ACHN (cell line): ENCODE measurements around the gene NFIX.
A peak's percentile ranks its signal among the peaks of the same experiment; 100 is the strongest.

Experiments used
- DNase-seq: peaks from one replicate; pipeline ENCODE4 v3.0.0-alpha.2; 2015
- in situ Hi-C: cut with HindIII; loops from 2 replicates; pipeline ENCODE4 v1.10.0; 2017; ENCODE audit warnings: low sequenced_read_pairs, low pct_ligation_motif_present, low pct_unique_long_range_greater_than_20kb

The NFIX gene

GRCh38 chr19:13040232-13040947 is 45.1 kb downstream of the NFIX start:
- DNase-seq: no peak
- in situ Hi-C loops: no loop called here

DNA sequence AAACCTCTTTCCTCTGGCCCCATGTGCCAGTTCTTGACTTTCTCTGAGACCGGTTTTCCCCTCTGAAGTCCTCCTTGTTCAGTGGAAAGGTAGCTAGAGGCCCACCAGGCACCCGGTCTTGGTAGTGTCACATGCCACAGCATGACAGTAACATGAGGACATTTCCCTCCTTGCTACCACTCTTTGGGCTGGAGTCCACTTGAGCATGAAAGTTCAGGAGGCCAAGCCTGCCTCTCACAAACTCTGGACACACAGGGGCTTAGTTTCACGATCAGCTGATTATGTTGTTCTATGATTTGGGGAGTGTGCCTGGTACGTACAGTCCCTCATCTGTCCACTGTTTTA is 45.6 kb downstream of the NFIX start:
- no peak for DNase-seq
- in situ Hi-C loops: no loop called here

- DNase-seq: no peak
- in situ Hi-C loops: no loop called here
These were observed 47.3 kb downstream of the NFIX start for GRCh38 chr19:13042443-13043130.

DNA sequence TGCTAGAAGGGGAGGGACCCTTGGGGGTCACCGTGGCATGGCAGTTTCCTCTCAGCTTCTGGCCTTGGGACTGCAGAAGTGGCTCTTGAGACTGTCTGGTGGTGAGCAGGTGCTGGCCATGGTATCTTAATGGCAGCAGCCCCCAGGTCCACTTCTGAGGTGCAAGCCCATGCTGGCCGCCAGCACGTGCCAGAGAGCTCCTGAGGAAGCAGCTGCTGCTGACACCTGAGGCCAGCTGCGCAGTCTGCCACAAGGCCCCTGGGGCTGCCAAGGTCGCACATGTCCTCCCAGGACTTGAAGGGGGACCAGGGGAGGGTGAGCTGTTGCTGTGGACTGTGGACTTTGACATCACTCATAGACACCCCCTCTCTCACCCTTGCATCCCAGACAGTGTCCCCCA is 48.0 kb downstream of the NFIX start:
- no peak for DNase-seq
- in situ Hi-C loops: no loop called here

GRCh38 chr19:13044231-13044836 is 49.1 kb downstream of the NFIX start:
- in situ Hi-C loops: no loop called here
- DNase-seq: no peak

GRCh38 chr19:13045812-13046211 is 50.5 kb downstream of the NFIX start:
- DNase-seq: no peak
- in situ Hi-C loops: no loop called here

GRCh38 chr19:13047374-13047773 is 52.1 kb downstream of the NFIX start:
- in situ Hi-C loops: no loop called here

GRCh38 chr19:13050274-13050673 is 55.0 kb downstream of the NFIX start:
- in situ Hi-C loops: no loop called here
- no peak for DNase-seq

More at GRCh38 chr19:13047374-13047773, 52.1 kb downstream of the NFIX start:
- DNase-seq: no peak

DNA sequence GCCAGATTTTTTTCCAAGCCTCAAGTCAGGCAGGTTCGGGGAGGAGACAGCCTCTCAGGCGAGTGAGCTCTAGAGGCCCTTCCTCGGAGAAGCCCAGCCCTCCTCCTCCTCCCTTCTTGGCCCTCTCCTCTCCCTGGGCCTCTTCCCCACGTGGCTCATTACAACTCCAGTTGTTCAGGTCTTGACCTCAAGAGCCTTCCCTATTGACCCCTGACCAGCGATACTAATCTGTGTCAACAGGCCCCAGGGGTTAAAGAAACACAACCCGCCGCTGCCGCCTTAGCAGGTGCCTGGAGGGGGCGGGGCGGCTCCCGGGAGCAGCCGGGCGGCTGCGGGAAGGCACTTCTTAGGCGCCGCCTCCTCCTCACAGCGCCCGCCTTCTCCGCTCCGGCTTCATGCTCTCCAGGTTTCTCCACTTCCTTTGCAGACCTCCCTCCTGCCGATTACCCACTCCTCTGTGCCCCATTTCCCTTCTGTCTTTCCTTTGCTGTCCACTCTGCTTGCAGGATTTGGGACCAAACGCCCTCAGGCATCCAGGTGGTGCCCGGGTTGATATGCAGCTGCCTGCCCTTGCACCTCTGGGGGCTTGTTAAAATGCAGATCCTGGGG is 56.4 kb downstream of the NFIX start:
- DNase-seq: peak; percentile 73
- in situ Hi-C loops: no loop called here

- in situ Hi-C loops: no loop called here
- no peak for DNase-seq
These were observed 57.3 kb downstream of the NFIX start for GRCh38 chr19:13052447-13053175.

DNA sequence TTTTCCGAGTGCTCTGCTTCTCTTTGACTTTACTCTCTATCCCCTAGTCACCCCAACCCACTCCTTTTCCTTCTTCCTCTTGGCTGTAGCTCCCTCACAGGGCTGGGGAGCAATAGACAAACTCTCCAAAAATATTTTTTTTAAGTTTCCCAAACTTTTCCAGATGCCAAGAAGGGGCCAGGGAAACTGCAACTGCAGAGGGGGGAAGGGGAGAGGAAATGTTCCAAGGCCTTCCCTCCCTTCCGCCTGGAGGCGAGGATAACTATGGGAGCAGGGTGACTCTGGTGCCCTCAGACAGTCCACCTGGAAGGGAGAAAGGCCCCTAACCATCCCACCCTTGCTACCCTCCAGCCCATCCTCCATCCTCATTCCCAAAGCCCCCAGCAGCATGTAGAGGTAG is 58.0 kb downstream of the NFIX start:
- no peak for DNase-seq
- in situ Hi-C loops: no loop called here

- peak; percentile 92 for DNase-seq
- in situ Hi-C loops: no loop called here
These were observed 58.7 kb downstream of the NFIX start for GRCh38 chr19:13053761-13054625.

DNA sequence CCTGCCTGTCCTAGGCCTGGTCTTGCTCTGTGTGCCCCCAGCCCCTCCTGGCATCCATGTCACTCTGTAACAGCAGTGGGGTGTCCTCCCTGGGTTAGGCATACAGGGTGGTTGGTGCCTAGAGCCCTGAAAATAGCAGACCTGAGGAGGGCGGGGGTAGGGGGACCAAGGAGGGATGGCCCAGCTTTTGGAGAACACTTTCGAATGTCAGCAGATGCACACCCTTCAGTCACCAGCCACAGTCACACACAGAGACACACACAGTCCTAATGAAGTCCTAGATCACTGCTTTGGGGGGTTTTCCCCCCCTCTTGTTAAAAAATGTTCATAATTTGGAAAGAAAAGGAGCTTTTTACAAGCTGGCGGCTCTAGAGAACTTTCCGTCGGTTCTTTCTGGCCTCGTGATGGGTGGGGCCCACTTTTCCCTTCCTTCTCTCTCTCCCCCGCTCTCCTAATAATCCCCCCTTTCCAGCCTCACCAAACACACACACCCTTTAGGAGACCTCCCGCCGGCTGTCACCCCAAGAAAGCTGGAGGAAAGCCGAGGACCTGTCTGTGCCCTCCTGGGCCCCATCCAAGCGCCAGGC is 59.4 kb downstream of the NFIX start:
- in situ Hi-C loops: no loop called here
- DNase-seq: no peak

DNA sequence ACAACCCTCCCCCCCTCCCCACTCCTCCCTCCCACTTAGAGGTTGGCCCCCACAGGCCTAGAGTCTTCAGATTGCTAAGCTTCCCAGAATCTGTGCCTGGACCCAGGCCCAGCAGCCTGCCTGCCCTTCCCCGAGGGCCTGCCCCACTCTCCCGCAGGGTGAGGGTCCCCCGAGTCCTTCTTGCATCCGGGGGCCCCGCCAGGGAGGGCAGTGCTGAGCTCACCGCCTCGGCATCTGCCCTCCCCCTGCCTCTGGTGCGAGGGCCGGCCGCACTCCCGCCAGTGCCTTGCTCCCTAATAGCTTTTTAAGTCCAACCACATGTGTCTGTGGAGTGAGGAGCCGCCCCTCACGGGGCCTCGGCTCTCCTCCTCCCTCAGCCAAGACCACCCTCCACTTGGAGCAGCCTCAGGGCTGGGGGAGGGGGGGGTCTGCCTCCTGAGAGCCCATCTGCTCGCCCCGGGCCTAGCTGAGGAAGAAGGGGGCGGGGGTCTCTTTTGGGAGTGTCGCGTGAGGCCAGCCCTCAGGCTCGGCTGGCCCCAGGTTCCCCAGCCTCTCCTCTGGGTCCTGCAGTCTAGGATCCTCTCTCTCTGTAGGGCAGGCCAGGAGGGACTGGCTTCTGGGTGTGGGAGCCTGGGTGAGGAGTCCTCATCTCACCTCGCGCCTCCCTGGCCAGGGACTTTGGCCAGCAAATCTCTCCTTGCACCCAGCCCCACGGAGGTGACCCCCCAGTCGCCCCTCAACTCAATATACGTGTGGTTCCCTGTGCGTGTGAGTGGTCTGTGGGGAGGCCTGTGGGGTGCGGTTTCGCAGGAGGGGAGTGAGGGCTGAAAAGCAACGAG is 60.2 kb downstream of the NFIX start:
- in situ Hi-C loops: no loop called here
- DNase-seq: peak; percentile 82

- DNase-seq: peak; percentile 92
- in situ Hi-C loops: no loop called here
These were observed 60.9 kb downstream of the NFIX start for GRCh38 chr19:13056052-13056660.

GRCh38 chr19:13057147-13057572 is 61.9 kb downstream of the NFIX start:
- DNase-seq: no peak
- in situ Hi-C loops: no loop called here
